Adrenal gland (tissue), 12 donors: Measurements from ENCODE around the gene GUK1. TPM values are rescaled to one million over a fixed set of nuclear protein-coding genes. Genes with fewer than 3 reads are reported as not detected.

Source experiments
- DNase-seq, 7 donors: peaks; one replicate each; pipeline ENCODE4 v3.0.0-alpha.2; 2019 to 2020
- H3K27ac ChIP-seq, 5 donors: fragments of 200-600 bp; sonication (generic) in 4 of 5; 1 replicate in 3 of 5; 2 replicates in 2 of 5; pipeline versions ENCODE4 v1.5.1 to v1.8.0; 2016 to 2020; ENCODE audit warnings: mild to moderate bottlenecking in 1 of 5
- H3K27me3 ChIP-seq: fragments of 200-600 bp; 2 replicates; pipeline ENCODE4 v1.8.0; 2021
- H3K36me3 ChIP-seq, 2 donors: fragments of 200-600 bp; replicated peaks in 1 of 2; 1 replicate in 1 of 2; 2 replicates in 1 of 2; pipeline versions ENCODE4 v1.5.1 to v1.8.0; 2018 to 2022
- H3K4me1 ChIP-seq, 2 donors: fragments of 200-600 bp; replicated peaks in 1 of 2; 1 replicate in 1 of 2; 2 replicates in 1 of 2; pipeline versions ENCODE4 v1.5.1 to v1.8.0; 2018 to 2021
- H3K4me3 ChIP-seq, 4 donors: fragments of 200-600 bp; sonication (generic) in 3 of 4; one replicate each; pipeline ENCODE4 v1.5.1; 2016 to 2018
- H3K9me3 ChIP-seq, 3 donors: fragments of 200-600 bp; sonication (generic) in 1 of 3; replicated peaks in 1 of 3; 1 replicate in 2 of 3; 2 replicates in 1 of 3; pipeline versions ENCODE4 v1.5.1 to v1.8.0; 2016 to 2021
- CTCF ChIP-seq, 6 experiments: fragments of 450-650 bp in 4 of 6; fragments of 200-600 bp in 2 of 6; sonication (generic) in 1 of 6; IDR thresholded peaks; 1 replicate in 5 of 6; 2 replicates in 1 of 6; pipeline versions ENCODE4 v1.5.1 to v1.8.0; 2016 to 2021; ENCODE audit warnings: antibody characterized with exemption in 6 of 6, mild to moderate bottlenecking in 2 of 6, moderate library complexity in 1 of 6
- POLR2A ChIP-seq, 2 donors: fragments of 450-650 bp; IDR thresholded peaks; one replicate each; pipeline ENCODE4 v1.6.1; 2017; ENCODE audit warnings: antibody characterized with exemption in 2 of 2, mild to moderate bottlenecking in 2 of 2, moderate library complexity in 1 of 2
- WGBS, 4 donors: extraction: QIAGEN DNeasy Blood & Tissue Kit in 2 of 4; methylation state at CpG; one replicate each; pipeline versions ENCODE4 v1.1.5 to v1.1.7; 2013 to 2017; 5-methylcytosine and 5-hydroxymethylcytosine counted together
- intact Hi-C, 2 donors: fragments of 100-400 bp; cut with DNase I; formaldehyde crosslinking; loops; one replicate each; pipeline versions ENCODE4 v1.14.1 to v1.15.0; 2022 to 2023
- polyA plus RNA-seq, 3 donors: library from polyadenylated mRNA; stranded (reverse); fragments of 200-250 nt in 2 of 3; fragments of 350-450 nt in 1 of 3; fragmentation: Illumina TruSeq in 1 of 3; extraction: RNeasy Lipid Tissue Mini Kit (QIAGEN cat#74804) in 1 of 3; gene quantifications; one replicate each; pipeline ENCODE4 v1.2.3, GENCODE V29; 2013 to 2014
- total RNA-seq, 9 donors: library from RNA; depleted of rRNA in 4 of 9; stranded (reverse); fragments of >200 nt in 4 of 9; fragments of 120-200 nt in 1 of 9; fragmentation: NEBNext Ultra II Directional in 1 of 9; extraction: Animal tissue kit (Norgen Biotek cat#: 25700) in 1 of 9; gene quantifications; one replicate each; pipeline versions ENCODE4 v1.1.0 to v1.2.4, GENCODE V29; 2013 to 2023
- donor health status: healthy with polysubstance abuse.
- donor health status: Bipolar disorder and iron deficiency.
- donor health status: DM: yes; HTN: yes; CAD: no.
- donor health status: DM: no; HTN: no; CAD: no.
- donor health status: DM: no; HTN: no; CAD: no.
- donor health status: DM: yes; HTN: yes; CAD: no.

Gene GUK1
- total and polyA plus RNA-seq, 12 donors = 42.3 to 427 (median 236) TPM

GRCh38 chr1:228107636-228108035, 32.4 kb upstream of the GUK1 start:
- Histone ChIP-seq H3K9me3 (no peaks in the 10 kb centered on the region), H3K4me3 (no peak overlapping the region), H3K36me3 (peaks cover 0 to 23% of the 10 kb centered on the region in 2 donors), H3K27ac (peak overlapping the region in 2 of 5 donors; percentile 92 to 94), H3K4me1 (peaks cover 8 to 28% of the 10 kb centered on the region in 2 donors), H3K27me3 (no peaks in the 10 kb centered on the region)
- TF ChIP-seq POLR2A (IDR thresholded peaks at IDR 0.05) (peak in 1 of 2 donors; percentile 30), CTCF (IDR thresholded peaks at IDR 0.05) (no peak)
- 75 to 85% (median 76%) methylated on average over 11 to 19 of the region's 19 CpGs for WGBS, 4 donors
- peak in 6 of 7 donors; percentile 33 to 67 (median 54) for DNase-seq
- intact Hi-C loops = no loop called here

- H3K27ac ChIP-seq = peak overlapping the region in 4 of 5 donors; percentile 81 to 94 (median 91)
- H3K27me3 ChIP-seq = no peaks in the 10 kb centered on the region
- peak overlapping the region in 2 of 4 donors; percentile 84 to 97 for H3K4me3 ChIP-seq
- DNase-seq = peak in 1 of 7 donors; percentile 22
- TF ChIP-seq POLR2A (IDR thresholded peaks at IDR 0.05) (peak in 1 of 2 donors; percentile 3), CTCF (IDR thresholded peaks at IDR 0.05) (no peak)
- intact Hi-C loops = no loop called here
- H3K9me3 ChIP-seq = no peaks in the 10 kb centered on the region
- peaks cover 8 to 28% of the 10 kb centered on the region in 2 donors for H3K4me1 ChIP-seq
- 58 to 77% (median 64%) methylated on average over 9 to 11 of the region's 11 CpGs for WGBS, 4 donors
- peaks cover 0 to 23% of the 10 kb centered on the region in 2 donors for H3K36me3 ChIP-seq
Measured at GRCh38 chr1:228108055-228108690, 31.9 kb upstream of the GUK1 start.

- Histone ChIP-seq H3K4me1 (peaks cover 8 to 25% of the 10 kb centered on the region in 2 donors), H3K27ac (peak overlapping the region; percentile 26 to 94 (median 90)), H3K36me3 (peaks cover 0 to 23% of the 10 kb centered on the region in 2 donors), H3K9me3 (no peaks in the 10 kb centered on the region), H3K27me3 (no peaks in the 10 kb centered on the region), H3K4me3 (peak overlapping the region; percentile 65 to 100 (median 90))
- intact Hi-C loops = no loop called here
- no peak for TF ChIP-seq POLR2A (IDR thresholded peaks at IDR 0.05)
- TF ChIP-seq CTCF (IDR thresholded peaks at IDR 0.05) = no peak
- 2 to 7% (median 3%) methylated on average over 8 of the region's 8 CpGs for WGBS, 4 donors
- DNase-seq = no peak
Measured at GRCh38 chr1:228108742-228109072, 31.4 kb upstream of the GUK1 start.

GRCh38 chr1:228109073-228109961, 30.8 kb upstream of the GUK1 start, which contains the start of gene MRPL55:
TSS of gene MRPL55 (minus strand) at chr1:228109299. CDS start at chr1:228108260, 1,039 bp downstream.
- no peaks in the 10 kb centered on the region for H3K9me3 ChIP-seq
- peaks cover 0 to 23% of the 10 kb centered on the region in 2 donors for H3K36me3 ChIP-seq
- intact Hi-C loops = no loop called here
- peaks cover 8 to 22% of the 10 kb centered on the region in 2 donors for H3K4me1 ChIP-seq
- 1 to 2% (median 1%) methylated on average over 25 to 66 of the region's 66 CpGs for WGBS, 4 donors
- TF ChIP-seq CTCF (IDR thresholded peaks at IDR 0.05) = no peak
- TF ChIP-seq POLR2A (IDR thresholded peaks at IDR 0.05) = peak; percentile 73 to 97
- peak within 1 kb of the TSS; percentile 26 to 94 (median 90) for H3K27ac ChIP-seq
- no peaks in the 10 kb centered on the region for H3K27me3 ChIP-seq
- DNase-seq = peak; percentile 95 to 99 (median 98)
- H3K4me3 ChIP-seq = peak within 1 kb of the TSS; percentile 67 to 100 (median 90)
